ENCODE results near the gene ARHGAP23. TPM values are rescaled to one million over a fixed set of nuclear protein-coding genes. Genes with fewer than 3 reads are reported as not detected.
"Not testable (repeated sequence)": the region's sequence is repeated elsewhere in the genome, so short reads cannot be mapped to it uniquely, and the experiment has no call there.

Gene ARHGAP23
- total and polyA plus RNA-seq, 5 donors: 40.7 to 96.9 (median 74.0) TPM

DNA sequence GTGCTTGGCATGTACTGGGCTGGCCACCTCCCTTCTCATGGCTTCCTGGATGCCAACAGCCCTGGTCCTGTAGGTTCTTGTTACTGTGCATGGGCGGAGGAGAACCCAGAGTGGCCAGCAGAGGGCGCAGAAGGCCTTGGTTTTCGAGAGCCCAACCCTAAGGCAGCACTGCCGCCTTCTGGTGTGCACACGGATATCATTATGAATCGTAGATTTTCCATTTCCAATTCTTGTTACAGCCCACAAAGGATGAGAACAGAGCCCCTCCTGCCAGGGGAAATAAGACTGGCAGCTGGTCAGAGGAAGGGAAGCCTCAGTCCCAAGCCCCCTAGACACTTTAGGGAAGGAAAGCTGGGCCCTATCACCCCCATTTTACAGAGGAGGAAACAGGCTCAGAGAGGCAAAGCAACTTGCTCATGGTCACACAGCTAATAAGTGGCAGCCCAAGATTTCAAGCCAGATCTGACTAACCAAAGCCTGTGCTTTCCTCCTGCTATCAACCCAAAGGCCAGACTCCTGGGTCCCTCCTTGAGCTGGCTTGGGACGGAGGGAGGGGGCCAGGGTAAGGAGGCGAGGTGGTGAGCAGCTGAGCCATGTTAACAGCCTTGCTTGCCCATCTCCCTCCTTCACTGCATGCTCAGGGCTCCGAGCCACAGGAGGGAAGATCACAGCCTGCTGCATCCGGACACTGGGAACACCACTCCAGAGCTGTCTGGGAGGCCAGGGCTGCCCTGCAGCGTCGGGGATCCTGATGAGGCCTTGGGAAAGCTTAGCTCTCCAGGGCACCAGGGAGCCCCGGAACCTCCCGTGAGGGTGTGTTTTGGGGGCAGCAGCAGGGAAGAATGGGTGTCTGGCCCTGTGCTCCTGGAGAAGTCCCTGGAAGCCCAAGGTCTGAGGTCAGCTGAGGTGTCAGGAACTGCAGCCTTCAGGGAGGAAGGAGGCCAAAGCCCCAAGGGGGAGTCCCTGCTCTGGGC, 64.1 kb downstream of the ARHGAP23 start:
- intact Hi-C loops (cut with DNase I); H3K4me1 ChIP-seq (ENCODE audit: control insufficient read depth, insufficient read depth, low read length); H3K27ac ChIP-seq (ENCODE audit: low read length); H3K27me3 ChIP-seq (ENCODE audit: control insufficient read depth, insufficient read depth); ATAC-seq; H3K9me3 ChIP-seq (ENCODE audit: control insufficient read depth, low read length); H3K4me3 ChIP-seq (ENCODE audit: low read length): not testable (repeated sequence)
- peak; percentile 91 to 97 (median 95) for DNase-seq
- WGBS: 51% methylated on average over 14 of the region's 14 CpGs

- DNase-seq; H3K4me3 ChIP-seq (ENCODE audit: low read length); H3K27me3 ChIP-seq (ENCODE audit: control insufficient read depth, insufficient read depth); intact Hi-C loops (cut with DNase I); H3K9me3 ChIP-seq (ENCODE audit: control insufficient read depth, low read length); H3K4me1 ChIP-seq (ENCODE audit: control insufficient read depth, insufficient read depth, low read length); H3K27ac ChIP-seq (ENCODE audit: low read length); ATAC-seq: not testable (repeated sequence)
- 91% methylated on average over 16 of the region's 16 CpGs for WGBS
These were observed 65.9 kb downstream of the ARHGAP23 start for GRCh38 chr17:38494152-38494551.

- H3K9me3 ChIP-seq (ENCODE audit: control insufficient read depth, low read length); H3K4me1 ChIP-seq (ENCODE audit: control insufficient read depth, insufficient read depth, low read length); H3K27me3 ChIP-seq (ENCODE audit: control insufficient read depth, insufficient read depth); intact Hi-C loops (cut with DNase I); H3K27ac ChIP-seq (ENCODE audit: low read length); DNase-seq; H3K4me3 ChIP-seq (ENCODE audit: low read length); ATAC-seq: not testable (repeated sequence)
- WGBS: 90% methylated on average over 10 of the region's 10 CpGs
These were observed 69.4 kb downstream of the ARHGAP23 start for GRCh38 chr17:38497656-38498055.

- no peaks in the 10 kb centered on the region for H3K27me3 ChIP-seq (ENCODE audit: control insufficient read depth, insufficient read depth)
- H3K9me3 ChIP-seq (ENCODE audit: control insufficient read depth, low read length): no peaks in the 10 kb centered on the region
- intact Hi-C loops (cut with DNase I): no loop called here
- WGBS: 89% methylated on average over 14 of the region's 14 CpGs
- DNase-seq: peak in 1 of 3 donors; percentile 70
- H3K27ac ChIP-seq (ENCODE audit: low read length): no peak overlapping the region
- H3K4me1 ChIP-seq (ENCODE audit: control insufficient read depth, insufficient read depth, low read length): no peaks in the 10 kb centered on the region
- no peak for ATAC-seq
- no peak overlapping the region for H3K4me3 ChIP-seq (ENCODE audit: low read length)
These were observed 70.1 kb downstream of the ARHGAP23 start for GRCh38 chr17:38498353-38498752.

- H3K4me3 ChIP-seq (ENCODE audit: low read length); H3K4me1 ChIP-seq (ENCODE audit: control insufficient read depth, insufficient read depth, low read length); H3K27me3 ChIP-seq (ENCODE audit: control insufficient read depth, insufficient read depth); H3K9me3 ChIP-seq (ENCODE audit: control insufficient read depth, low read length); intact Hi-C loops (cut with DNase I); DNase-seq; ATAC-seq; H3K27ac ChIP-seq (ENCODE audit: low read length): not testable (repeated sequence)
- WGBS: 86% methylated on average over 10 of the region's 10 CpGs
These were observed 71.0 kb downstream of the ARHGAP23 start for GRCh38 chr17:38499230-38499629.

DNA sequence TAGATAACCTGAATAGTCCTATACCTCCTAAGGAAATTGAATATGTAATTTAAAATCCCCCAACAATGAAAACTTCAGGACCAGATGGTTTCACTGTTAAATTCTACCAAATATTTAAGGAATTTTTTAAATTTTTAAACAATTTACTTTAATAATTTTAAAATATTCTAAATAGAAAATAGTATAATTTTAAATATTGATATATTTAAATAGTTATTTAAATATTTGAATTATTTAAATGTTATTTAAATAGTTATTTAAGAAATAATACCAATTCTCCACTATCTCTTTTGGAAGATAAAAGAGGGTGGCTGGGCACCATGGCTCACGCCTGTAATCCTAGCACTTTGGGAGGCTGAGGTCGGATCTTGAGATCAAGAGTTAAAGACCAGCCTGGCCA, 73.5 kb downstream of the ARHGAP23 start:
- not testable (repeated sequence) for DNase-seq; H3K27ac ChIP-seq (ENCODE audit: low read length); H3K9me3 ChIP-seq (ENCODE audit: control insufficient read depth, low read length); H3K27me3 ChIP-seq (ENCODE audit: control insufficient read depth, insufficient read depth); H3K4me1 ChIP-seq (ENCODE audit: control insufficient read depth, insufficient read depth, low read length); ATAC-seq; H3K4me3 ChIP-seq (ENCODE audit: low read length)
- intact Hi-C loops (cut with DNase I): loop anchor here in 3 of 4 donors (10.0 kb wide), 2 partner anchors 147 to 163 kb away; partner anchors contain the start of gene SOCS7 (in 1 of the 3)
- 96% methylated on average over 2 of the region's 2 CpGs for WGBS

DNA sequence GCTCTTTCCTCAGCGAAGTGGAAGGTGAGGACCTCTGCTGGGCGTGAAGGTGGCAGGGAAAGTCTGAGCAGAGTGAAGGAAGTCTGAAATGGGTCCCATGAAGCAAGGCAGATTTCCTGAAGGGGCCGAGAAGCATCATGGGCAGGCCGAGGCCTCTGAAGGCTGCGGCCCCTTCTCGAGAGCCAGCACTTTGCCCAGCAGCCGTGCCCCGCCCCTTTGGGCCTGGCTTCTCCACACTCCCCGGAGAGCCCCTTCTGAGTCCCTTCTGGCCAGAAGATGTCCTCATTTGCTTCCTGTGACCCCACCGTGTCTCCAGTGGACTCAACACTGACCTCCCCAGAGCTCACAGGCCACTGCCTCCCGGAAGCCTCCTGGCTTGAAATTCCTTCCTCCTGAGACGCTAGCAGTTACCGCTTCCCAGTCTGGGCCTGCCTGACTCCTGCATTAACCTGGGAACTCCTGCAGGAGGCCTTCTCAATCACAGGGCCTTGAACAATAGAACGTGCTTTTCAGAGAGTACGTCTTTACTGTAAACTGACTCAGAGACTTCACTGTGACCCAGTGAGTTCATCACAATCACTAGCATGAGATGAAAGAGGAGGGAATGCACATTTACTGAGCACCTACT, 75.1 kb downstream of the ARHGAP23 start:
- not testable (repeated sequence) for H3K27ac ChIP-seq (ENCODE audit: low read length); H3K4me3 ChIP-seq (ENCODE audit: low read length); DNase-seq; H3K9me3 ChIP-seq (ENCODE audit: control insufficient read depth, low read length); H3K27me3 ChIP-seq (ENCODE audit: control insufficient read depth, insufficient read depth); H3K4me1 ChIP-seq (ENCODE audit: control insufficient read depth, insufficient read depth, low read length); ATAC-seq
- intact Hi-C loops (cut with DNase I): loop anchor here in 3 of 4 donors (10.0 kb wide), 2 partner anchors 149 to 161 kb away; partner anchors contain the start of gene SOCS7 (in 1 of the 3)
- 86% methylated on average over 15 of the region's 15 CpGs for WGBS

- H3K4me1 ChIP-seq (ENCODE audit: control insufficient read depth, insufficient read depth, low read length): peaks cover 4% of the 10 kb centered on the region
- DNase-seq (no peak), ATAC-seq (no peak)
- H3K27ac ChIP-seq (ENCODE audit: low read length): no peak overlapping the region
- no peaks in the 10 kb centered on the region for H3K9me3 ChIP-seq (ENCODE audit: control insufficient read depth, low read length)
- H3K27me3 ChIP-seq (ENCODE audit: control insufficient read depth, insufficient read depth): no peaks in the 10 kb centered on the region
- H3K4me3 ChIP-seq (ENCODE audit: low read length): no peak overlapping the region
- WGBS: 83% methylated on average over 14 of the region's 14 CpGs
- intact Hi-C loops (cut with DNase I): loop anchor here in 3 of 4 donors (10.0 kb wide), 2 partner anchors 149 to 161 kb away; partner anchors contain the start of gene SOCS7 (in 1 of the 3)
These were observed 76.0 kb downstream of the ARHGAP23 start for GRCh38 chr17:38504216-38504615.

GRCh38 chr17:38507436-38507835, 79.2 kb downstream of the ARHGAP23 start:
- no peak for DNase-seq
- no peaks in the 10 kb centered on the region for H3K27me3 ChIP-seq (ENCODE audit: control insufficient read depth, insufficient read depth)
- no peaks in the 10 kb centered on the region for H3K9me3 ChIP-seq (ENCODE audit: control insufficient read depth, low read length)
- ATAC-seq: no peak
- no peak overlapping the region for H3K27ac ChIP-seq (ENCODE audit: low read length)
- peaks cover 7% of the 10 kb centered on the region for H3K4me1 ChIP-seq (ENCODE audit: control insufficient read depth, insufficient read depth, low read length)
- 80% methylated on average over 3 of the region's 3 CpGs for WGBS
- H3K4me3 ChIP-seq (ENCODE audit: low read length): no peak overlapping the region
- intact Hi-C loops (cut with DNase I): loop anchor here in 3 of 4 donors (5.0 to 10.0 kb wide), 3 partner anchors 153 to 165 kb away; partner anchors contain the start of genes EPOP (in 1 of the 3) and SOCS7 (in 1 of the 3)

- Histone ChIP-seq H3K27ac (ENCODE audit: low read length) (no peak overlapping the region), H3K27me3 (ENCODE audit: control insufficient read depth, insufficient read depth) (no peaks in the 10 kb centered on the region), H3K4me1 (ENCODE audit: control insufficient read depth, insufficient read depth, low read length) (peaks cover 7% of the 10 kb centered on the region), H3K9me3 (ENCODE audit: control insufficient read depth, low read length) (no peaks in the 10 kb centered on the region), H3K4me3 (ENCODE audit: low read length) (no peak overlapping the region)
- DNase-seq: no peak
- WGBS: 85% methylated on average over 3 of the region's 3 CpGs
- peak in 1 of 2 donors; percentile 2 for ATAC-seq
- intact Hi-C loops (cut with DNase I): loop anchor here in 3 of 4 donors (5.0 to 10.0 kb wide), 3 partner anchors 153 to 164 kb away; partner anchors contain the start of genes EPOP (in 1 of the 3) and SOCS7 (in 1 of the 3)
These were observed 79.8 kb downstream of the ARHGAP23 start for GRCh38 chr17:38507921-38508569.

Measured in right cardiac atrium (tissue), 5 donors.